ENCODE data around the gene HSD17B3.
A peak's percentile ranks its signal among the peaks of the same experiment; 100 is the strongest.

Gene HSD17B3

GRCh38 chr9:96232164-96232538 is 69.8 kb downstream of the HSD17B3 start:
- DNase-seq = no peak

GRCh38 chr9:96230002-96230401 is 72.0 kb downstream of the HSD17B3 start:
- DNase-seq = no peak

DNA sequence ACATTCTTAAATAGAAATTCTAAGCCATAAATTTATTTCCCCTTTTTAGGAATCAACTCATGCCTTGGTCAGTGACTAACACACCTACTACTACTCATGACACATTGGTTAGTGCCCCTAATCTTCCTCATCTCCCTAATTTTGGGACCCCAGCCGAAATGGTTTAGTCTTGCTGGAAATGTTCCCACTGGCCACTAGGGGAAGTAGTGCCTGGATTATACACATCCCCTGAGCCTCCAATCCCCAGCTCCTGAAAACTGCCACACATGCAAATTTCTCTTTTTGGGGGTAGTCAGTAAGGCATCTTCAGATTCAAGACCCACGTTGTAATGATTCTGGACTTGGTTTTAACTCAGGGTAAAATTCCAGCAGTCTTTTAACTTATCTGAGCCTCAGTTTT is 79.8 kb downstream of the HSD17B3 start:
- DNase-seq = no peak

DNA sequence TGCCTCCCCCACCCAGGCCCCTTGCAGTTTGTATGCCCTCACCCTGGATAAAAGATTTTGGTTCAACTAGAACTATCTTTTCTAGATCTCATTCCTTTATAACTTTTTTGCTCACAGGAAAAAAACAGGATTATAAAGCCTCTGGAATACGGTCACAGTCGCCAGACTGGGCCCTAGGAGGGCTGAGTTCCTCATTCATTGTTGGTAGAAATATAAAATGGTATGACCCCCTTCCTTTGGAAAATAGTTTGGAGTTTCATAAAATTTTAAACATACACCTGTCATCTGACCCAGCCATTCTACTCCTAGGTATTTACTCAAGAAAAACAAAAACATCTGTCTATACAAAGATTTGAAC is 82.1 kb downstream of the HSD17B3 start:
- no peak for DNase-seq

GRCh38 chr9:96219026-96219899 is 82.7 kb downstream of the HSD17B3 start:
- DNase-seq = peak; percentile 21 to 48

GRCh38 chr9:96217754-96218693 is 84.0 kb downstream of the HSD17B3 start:
- peak; percentile 59 to 82 for DNase-seq

- DNase-seq = no peak
Measured at GRCh38 chr9:96217294-96217707, 84.7 kb downstream of the HSD17B3 start.

DNA sequence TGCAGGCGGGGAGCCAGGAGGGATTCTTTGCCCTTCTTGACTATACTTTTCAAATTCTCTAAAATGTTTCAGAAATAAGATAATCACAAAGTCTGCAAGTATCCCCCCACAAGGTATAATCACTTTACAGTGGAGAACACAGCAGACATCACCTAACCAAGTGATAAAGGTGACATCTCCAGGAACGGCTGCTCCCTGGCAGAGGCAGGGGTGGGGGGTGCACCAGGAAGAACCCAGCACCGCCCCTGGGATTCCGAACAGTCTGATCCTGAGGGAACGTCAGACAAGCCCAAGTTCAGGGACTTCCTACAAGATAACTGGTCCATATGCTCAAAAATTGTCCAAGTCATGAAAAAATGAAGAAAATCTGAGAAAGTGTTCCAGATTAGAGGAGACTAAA is 85.4 kb downstream of the HSD17B3 start:
- DNase-seq = no peak

DNA sequence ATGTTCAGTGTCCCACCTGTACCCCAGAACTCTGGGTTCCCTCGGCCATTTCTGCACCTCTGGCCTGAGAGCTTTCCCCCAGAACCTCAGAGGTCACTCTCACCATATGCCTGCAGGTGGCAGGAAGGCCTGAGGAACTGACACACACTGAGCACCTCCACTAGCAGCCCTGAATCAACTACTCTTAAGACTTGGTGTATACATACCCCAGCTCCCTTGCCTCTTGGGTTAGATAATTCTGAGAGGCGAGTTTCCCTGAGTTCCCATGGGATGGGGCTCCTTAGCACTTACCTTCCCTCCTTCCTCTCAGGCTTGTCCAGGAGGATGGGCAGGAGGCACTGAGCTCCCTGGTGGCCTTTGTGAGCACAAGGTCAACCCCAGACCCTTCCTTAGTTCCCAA is 86.1 kb downstream of the HSD17B3 start:
- DNase-seq = no peak

- DNase-seq = no peak
Measured at GRCh38 chr9:96214635-96215034, 87.3 kb downstream of the HSD17B3 start.

DNA sequence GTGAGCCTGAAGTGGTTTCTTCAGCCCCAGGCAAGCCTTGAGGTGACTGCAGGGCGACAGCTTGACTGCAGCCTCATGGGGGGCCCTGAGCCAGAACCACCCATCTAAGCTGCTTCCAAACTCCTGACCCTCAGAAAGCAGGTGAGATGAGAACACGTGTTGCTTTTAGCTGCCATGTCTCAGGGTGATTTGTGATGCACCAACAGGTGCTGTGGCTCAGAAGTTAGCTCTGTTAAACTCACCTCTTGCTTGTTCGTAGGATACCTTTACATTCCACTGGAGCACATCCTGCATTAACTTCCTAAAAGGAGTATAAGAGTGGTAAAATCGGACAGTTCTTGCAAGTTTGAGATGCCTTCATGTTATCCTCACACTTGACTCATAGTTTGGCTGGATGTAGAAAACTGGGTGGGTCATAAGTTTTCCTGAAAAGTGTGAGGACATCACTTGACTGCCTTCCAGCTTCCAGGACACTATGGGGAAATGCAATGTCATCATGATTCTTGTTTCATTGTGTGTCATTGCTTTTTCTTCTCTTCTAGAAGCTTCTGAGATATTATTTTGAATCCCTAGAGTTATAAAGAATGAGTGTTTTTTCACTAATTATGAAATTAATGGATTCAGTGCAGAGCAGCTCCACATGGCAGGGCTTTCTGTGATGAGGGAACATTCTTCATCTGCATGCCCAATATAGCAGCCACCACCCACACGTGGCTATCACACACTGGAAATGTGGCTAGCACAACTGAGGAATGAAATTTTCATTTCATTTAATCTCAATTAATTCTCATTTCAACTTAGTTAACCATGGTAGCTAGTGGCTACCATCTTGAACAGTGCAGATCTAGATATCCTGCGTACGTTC is 92.3 kb downstream of the HSD17B3 start:
- no peak for DNase-seq

DNA sequence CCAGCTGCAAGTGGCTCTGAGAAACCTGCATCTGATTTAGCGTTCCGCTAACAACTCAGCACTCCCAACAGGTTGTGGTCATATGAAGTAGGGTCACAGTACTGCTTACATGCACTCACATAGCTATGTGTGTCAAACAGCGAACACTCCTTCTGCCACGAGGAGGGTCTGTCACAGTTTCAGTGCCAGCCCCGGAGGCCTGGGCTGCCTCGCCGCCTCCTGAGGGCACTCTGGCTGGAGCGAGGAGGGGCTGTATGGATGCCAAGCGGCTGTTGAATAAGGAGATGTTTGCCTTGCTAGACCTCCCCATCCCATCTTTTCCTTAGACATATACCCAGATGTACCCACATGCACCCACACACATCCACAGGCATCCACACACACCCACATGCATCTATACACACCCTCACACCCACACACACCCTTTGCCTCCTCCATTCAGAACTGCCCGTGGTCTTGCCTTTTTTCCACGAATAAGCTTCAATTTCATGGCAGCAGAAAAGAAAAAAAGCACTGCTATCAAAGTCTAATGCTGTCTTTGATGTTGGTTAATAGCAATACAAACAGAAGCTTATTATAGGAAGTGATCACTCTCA is 95.7 kb downstream of the HSD17B3 start:
- no peak for DNase-seq

GRCh38 chr9:96204853-96205252 is 97.1 kb downstream of the HSD17B3 start:
- no peak for DNase-seq

DNA sequence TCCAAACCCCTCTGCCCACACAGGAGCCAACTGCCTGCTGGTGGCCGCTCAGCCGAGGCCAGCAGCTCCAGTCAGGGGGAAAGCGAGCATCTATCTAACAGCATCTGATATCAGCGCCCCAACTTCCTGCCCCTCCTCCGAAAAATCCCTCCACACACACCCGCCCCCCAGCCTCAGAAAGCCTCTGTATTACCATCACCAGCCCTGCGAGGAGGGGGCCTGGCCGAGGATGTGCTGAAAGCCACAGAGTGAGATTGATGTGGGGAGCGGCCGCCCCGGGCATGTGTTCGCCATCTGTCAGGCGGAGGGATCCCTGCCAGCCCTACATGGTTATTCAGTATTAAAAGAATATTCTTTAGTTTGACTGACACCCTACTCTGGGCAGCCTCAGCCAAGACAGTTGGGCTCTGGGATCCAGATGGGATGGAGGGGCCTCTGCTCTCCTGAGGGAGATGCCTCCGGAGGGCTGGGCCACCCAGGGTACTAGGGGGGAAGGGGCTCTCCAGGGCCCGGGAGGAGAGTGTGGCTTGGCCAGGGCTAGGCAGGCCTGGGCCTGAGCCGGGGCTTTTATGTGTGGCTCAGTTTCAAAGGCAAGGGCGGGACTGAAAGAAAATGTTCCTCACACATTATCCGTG is 98.0 kb downstream of the HSD17B3 start:
- no peak for DNase-seq

DNA sequence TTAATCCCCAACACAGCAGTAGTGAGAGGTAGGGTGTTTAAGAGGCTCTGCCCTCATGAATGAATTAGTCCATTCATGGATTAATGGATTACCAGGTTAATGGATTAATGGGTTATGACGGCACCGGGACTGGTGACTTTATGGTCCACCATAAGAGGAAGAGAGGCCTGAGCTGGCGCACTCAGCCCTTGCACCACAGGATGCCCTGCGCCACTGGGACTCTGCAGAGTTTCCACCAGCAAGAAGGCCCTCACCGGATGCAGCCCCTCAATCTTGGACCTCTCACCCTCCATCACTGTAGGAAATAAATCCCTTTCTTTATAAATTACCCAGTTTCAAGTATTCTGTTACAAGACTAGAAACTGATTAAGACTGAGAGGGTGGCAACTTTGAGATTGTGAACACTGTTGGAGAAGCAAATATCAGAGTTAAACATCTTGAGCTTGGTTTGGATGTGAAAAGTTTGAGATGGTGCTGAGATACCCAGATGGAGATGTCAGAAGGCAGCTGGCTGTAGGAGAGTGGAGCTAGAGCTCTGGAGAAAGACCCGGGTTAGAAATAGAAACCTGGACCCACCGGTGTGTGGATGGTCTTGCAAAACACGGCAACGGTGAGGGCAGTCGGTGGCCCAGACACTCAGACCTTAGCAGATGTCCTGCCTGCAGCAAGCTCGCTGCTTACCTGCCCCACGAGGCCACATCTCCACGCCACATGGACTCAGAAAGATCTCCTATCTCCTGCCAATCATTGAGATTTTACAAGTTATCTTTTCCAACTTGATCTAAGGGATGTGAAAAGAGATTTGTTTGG is 98.8 kb downstream of the HSD17B3 start:
- no peak for DNase-seq

DNA sequence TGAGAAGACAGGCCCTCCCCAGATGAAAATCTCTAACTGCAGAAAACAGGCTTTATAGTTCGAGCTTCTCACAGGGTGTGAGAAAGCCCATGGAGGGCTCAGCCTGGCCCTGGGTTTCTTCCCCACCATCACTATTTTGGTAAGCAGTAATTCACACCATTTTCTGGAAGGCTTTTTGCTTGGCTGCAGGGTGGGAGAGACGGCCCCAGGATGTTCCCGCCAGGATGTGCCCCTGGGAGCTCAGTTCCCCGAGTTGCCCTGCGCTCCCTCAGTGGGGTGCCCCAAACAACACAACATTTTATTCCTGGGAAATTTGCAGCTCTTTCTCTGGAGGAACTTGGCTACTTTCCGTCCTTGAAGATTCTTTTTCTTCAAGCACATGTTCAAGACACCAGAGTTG is 100.8 kb downstream of the HSD17B3 start:
- no peak for DNase-seq

DNA sequence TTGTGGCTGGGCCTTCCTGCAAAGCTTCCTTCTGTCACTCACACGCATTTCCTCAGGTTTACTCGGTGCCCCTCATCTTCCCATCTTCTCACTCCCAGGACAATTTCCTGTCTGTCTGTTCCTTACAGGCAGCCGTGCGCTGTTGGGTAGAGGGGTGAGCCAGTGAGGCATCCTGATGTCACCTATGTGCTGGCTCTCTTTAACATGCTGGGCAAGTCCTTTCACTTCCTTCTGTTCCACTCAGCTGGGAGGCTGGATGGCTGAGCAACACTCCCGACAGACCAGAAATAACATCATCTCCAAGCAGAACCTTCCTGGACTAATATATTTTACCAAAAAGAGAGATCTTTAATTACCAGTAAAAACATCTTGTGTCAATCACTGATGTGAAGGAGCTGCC is 103.0 kb downstream of the HSD17B3 start:
- no peak for DNase-seq

DNA sequence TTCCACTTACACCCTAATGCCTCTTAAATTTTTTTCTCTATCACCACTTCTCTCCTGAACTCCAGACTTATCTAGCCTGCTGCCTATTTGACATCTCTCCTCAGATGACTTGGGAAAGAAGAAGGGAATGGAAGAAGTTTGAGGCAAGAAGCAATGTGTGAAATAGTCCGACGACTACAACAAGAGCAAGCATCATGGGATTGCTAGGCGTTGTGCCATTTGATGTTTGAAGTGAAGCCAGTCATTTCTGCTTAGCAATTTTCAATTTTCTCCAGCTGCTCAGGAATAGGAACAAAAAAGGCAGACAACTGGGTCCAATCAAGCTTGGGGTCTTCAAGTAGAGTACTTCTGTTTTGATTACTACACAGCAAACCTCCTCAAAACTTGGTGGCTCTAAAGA is 106.4 kb downstream of the HSD17B3 start:
- no peak for DNase-seq

GRCh38 chr9:96193236-96193755 is 108.7 kb downstream of the HSD17B3 start:
- DNase-seq = no peak

- DNase-seq = no peak
Measured at GRCh38 chr9:96192710-96193109, 109.3 kb downstream of the HSD17B3 start.

DNA sequence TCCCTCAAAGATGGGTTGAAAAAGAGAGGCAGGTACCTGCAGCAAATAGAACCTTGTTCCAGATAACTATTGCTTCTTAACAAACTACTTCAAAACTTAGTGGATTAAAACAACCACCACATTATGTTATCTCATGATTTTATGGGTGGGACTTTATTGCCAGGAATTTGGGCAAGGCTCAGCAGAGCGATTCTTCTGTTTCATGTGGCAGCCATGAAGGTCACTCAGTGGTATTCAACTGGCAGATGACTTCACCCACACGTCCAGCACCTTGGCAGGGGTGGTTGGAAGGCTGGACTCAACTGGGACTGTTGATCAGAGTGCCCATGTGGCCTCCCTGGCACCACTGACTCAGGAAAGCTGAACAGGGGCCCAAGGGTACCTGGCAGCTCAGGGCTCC is 112.0 kb downstream of the HSD17B3 start:
- DNase-seq = no peak

Measured in stimulated activated CD4-positive, alpha-beta T cell treated with anti-CD3 and anti-CD28 coated beads, Interleukin-4, amount 100 ng/mL, for 4 hours (primary cell).